Measurements from ENCODE around the gene DCAF8. TPM values are rescaled to one million over a fixed set of nuclear protein-coding genes. Genes with fewer than 3 reads are reported as not detected.
A peak's percentile ranks its signal among the peaks of the same experiment; 100 is the strongest.

The DCAF8 gene
- total RNA-seq, 1 donor from 2014 or later: 287 TPM

- Mint-ChIP-seq H3K4me3 (no peak overlapping the region), H3K36me3 (peaks cover 40% of the 10 kb centered on the region), H3K4me1 (no peaks in the 10 kb centered on the region), H3K27ac (peak overlapping the region; percentile 19), H3K27me3 (ENCODE audit: low read depth) (no peaks in the 10 kb centered on the region), H3K9me3 (no peaks in the 10 kb centered on the region)
- TF ChIP-seq CTCF (IDR thresholded peaks at IDR 0.05; ENCODE audit: unreplicated experiment): no peak
- no peak for DNase-seq (ENCODE audit: low spot score in 2 of 2, unreplicated experiment in 2 of 2)
These were observed 29.4 kb downstream of the DCAF8 start for GRCh38 chr1:160232911-160233310.

GRCh38 chr1:160228431-160228830 lies 33.9 kb downstream of the DCAF8 start:
- H3K27me3 Mint-ChIP-seq (ENCODE audit: low read depth): no peaks in the 10 kb centered on the region
- DNase-seq (ENCODE audit: low spot score in 2 of 2, unreplicated experiment in 2 of 2): no peak
- no peaks in the 10 kb centered on the region for H3K9me3 Mint-ChIP-seq
- no peak overlapping the region for H3K27ac Mint-ChIP-seq
- peaks cover 31% of the 10 kb centered on the region for H3K36me3 Mint-ChIP-seq
- no peak for TF ChIP-seq CTCF (IDR thresholded peaks at IDR 0.05; ENCODE audit: unreplicated experiment)
- H3K4me3 Mint-ChIP-seq: no peak overlapping the region
- no peaks in the 10 kb centered on the region for H3K4me1 Mint-ChIP-seq

GRCh38 chr1:160227561-160227960 lies 34.8 kb downstream of the DCAF8 start:
- no peak for TF ChIP-seq CTCF (IDR thresholded peaks at IDR 0.05; ENCODE audit: unreplicated experiment)
- Mint-ChIP-seq H3K4me1 (no peaks in the 10 kb centered on the region), H3K4me3 (no peak overlapping the region), H3K27me3 (ENCODE audit: low read depth) (no peaks in the 10 kb centered on the region), H3K27ac (no peak overlapping the region), H3K36me3 (peaks cover 28% of the 10 kb centered on the region), H3K9me3 (no peaks in the 10 kb centered on the region)
- DNase-seq (ENCODE audit: low spot score in 2 of 2, unreplicated experiment in 2 of 2): no peak

- no peak overlapping the region for H3K27ac Mint-ChIP-seq
- H3K4me1 Mint-ChIP-seq: no peaks in the 10 kb centered on the region
- no peaks in the 10 kb centered on the region for H3K27me3 Mint-ChIP-seq (ENCODE audit: low read depth)
- no peak overlapping the region for H3K4me3 Mint-ChIP-seq
- no peak for DNase-seq (ENCODE audit: low spot score in 2 of 2, unreplicated experiment in 2 of 2)
- no peak for TF ChIP-seq CTCF (IDR thresholded peaks at IDR 0.05; ENCODE audit: unreplicated experiment)
- H3K36me3 Mint-ChIP-seq: peaks cover 30% of the 10 kb centered on the region
- H3K9me3 Mint-ChIP-seq: no peaks in the 10 kb centered on the region
These were observed 35.3 kb downstream of the DCAF8 start for GRCh38 chr1:160227034-160227433.

- Mint-ChIP-seq H3K27ac (no peak overlapping the region), H3K27me3 (ENCODE audit: low read depth) (no peaks in the 10 kb centered on the region), H3K36me3 (peaks cover 30% of the 10 kb centered on the region), H3K4me1 (no peaks in the 10 kb centered on the region), H3K4me3 (no peak overlapping the region), H3K9me3 (no peaks in the 10 kb centered on the region)
- no peak for DNase-seq (ENCODE audit: low spot score in 2 of 2, unreplicated experiment in 2 of 2)
- no peak for TF ChIP-seq CTCF (IDR thresholded peaks at IDR 0.05; ENCODE audit: unreplicated experiment)
These were observed 35.7 kb downstream of the DCAF8 start for GRCh38 chr1:160226623-160227022.

- Mint-ChIP-seq H3K4me1 (no peaks in the 10 kb centered on the region), H3K4me3 (no peak overlapping the region), H3K27me3 (ENCODE audit: low read depth) (no peaks in the 10 kb centered on the region), H3K9me3 (no peaks in the 10 kb centered on the region), H3K36me3 (peaks cover 25% of the 10 kb centered on the region), H3K27ac (no peak overlapping the region)
- no peak for DNase-seq (ENCODE audit: low spot score in 2 of 2, unreplicated experiment in 2 of 2)
- TF ChIP-seq CTCF (IDR thresholded peaks at IDR 0.05; ENCODE audit: unreplicated experiment): no peak
These were observed 37.0 kb downstream of the DCAF8 start for GRCh38 chr1:160225345-160225744.

Measured in mesothelial cell of epicardium (in vitro differentiated cells).